Measurements from ENCODE around the gene OR4D11. TPM values are rescaled to one million over a fixed set of nuclear protein-coding genes. Genes with fewer than 3 reads are reported as not detected.
"Not testable (repeated sequence)": the region's sequence is repeated elsewhere in the genome, so short reads cannot be mapped to it uniquely, and the experiment has no call there.

OR4D11 gene
- total RNA-seq, 1 donor from 2014 or later: not detected

GRCh38 chr11:59520741-59521140 lies 17.4 kb downstream of the OR4D11 start:
- H3K4me3 ChIP-seq (ENCODE audit: low read depth, low read length): no peak overlapping the region
- TF ChIP-seq, protein P1, sequence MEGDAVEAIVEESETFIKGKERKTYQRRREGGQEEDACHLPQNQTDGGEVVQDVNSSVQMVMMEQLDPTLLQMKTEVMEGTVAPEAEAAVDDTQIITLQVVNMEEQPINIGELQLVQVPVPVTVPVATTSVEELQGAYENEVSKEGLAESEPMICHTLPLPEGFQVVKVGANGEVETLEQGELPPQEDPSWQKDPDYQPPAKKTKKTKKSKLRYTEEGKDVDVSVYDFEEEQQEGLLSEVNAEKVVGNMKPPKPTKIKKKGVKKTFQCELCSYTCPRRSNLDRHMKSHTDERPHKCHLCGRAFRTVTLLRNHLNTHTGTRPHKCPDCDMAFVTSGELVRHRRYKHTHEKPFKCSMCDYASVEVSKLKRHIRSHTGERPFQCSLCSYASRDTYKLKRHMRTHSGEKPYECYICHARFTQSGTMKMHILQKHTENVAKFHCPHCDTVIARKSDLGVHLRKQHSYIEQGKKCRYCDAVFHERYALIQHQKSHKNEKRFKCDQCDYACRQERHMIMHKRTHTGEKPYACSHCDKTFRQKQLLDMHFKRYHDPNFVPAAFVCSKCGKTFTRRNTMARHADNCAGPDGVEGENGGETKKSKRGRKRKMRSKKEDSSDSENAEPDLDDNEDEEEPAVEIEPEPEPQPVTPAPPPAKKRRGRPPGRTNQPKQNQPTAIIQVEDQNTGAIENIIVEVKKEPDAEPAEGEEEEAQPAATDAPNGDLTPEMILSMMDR (IDR thresholded peaks at IDR 0.05; ENCODE audit: insufficient read depth, low read length, poor library complexity, severe bottlenecking): no peak
- no peak for DNase-seq (ENCODE audit: low read depth)
- H3K36me3 ChIP-seq (ENCODE audit: control insufficient read depth, insufficient read depth, low read length): no peaks in the 10 kb centered on the region
- no peaks in the 10 kb centered on the region for H3K27me3 ChIP-seq (ENCODE audit: control insufficient read depth, insufficient read depth, low read length)

- no peak for DNase-seq (ENCODE audit: low read depth)
- Histone ChIP-seq H3K36me3 (ENCODE audit: control insufficient read depth, insufficient read depth, low read length) (no peaks in the 10 kb centered on the region), H3K27me3 (ENCODE audit: control insufficient read depth, insufficient read depth, low read length) (no peaks in the 10 kb centered on the region), H3K4me3 (ENCODE audit: low read depth, low read length) (no peak overlapping the region)
- TF ChIP-seq, protein P1 (IDR thresholded peaks at IDR 0.05; ENCODE audit: insufficient read depth, low read length, poor library complexity, severe bottlenecking): no peak
Observed at GRCh38 chr11:59523541-59523940, 20.2 kb downstream of the OR4D11 start.

- H3K27me3 ChIP-seq (ENCODE audit: control insufficient read depth, insufficient read depth, low read length): no peaks in the 10 kb centered on the region
- no peak for DNase-seq (ENCODE audit: low read depth)
- TF ChIP-seq, protein P1 (IDR thresholded peaks at IDR 0.05; ENCODE audit: insufficient read depth, low read length, poor library complexity, severe bottlenecking): no peak
- H3K36me3 ChIP-seq (ENCODE audit: control insufficient read depth, insufficient read depth, low read length): no peaks in the 10 kb centered on the region
- H3K4me3 ChIP-seq (ENCODE audit: low read depth, low read length): no peak overlapping the region
Observed at GRCh38 chr11:59528711-59529110, 25.3 kb downstream of the OR4D11 start.

DNA sequence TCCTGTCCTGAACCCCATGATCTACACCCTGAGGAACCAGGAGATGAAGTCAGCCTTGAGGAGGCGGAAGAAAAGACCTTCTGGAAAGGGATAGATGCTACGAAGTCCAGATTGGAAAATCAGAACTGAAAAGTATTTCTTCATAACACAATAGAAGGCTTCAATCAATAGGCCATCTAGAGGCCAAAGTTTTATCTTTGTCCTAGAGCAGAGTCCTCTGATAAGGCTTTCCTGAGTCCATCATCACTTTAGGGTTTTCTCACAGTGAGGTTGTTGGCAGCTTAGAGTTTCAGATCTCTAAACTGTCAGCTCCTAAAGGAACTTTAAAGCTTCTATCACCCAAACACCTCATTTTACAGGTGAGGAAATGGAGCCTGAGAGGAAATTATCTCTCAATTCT lies 29.2 kb downstream of the OR4D11 start:
- no peaks in the 10 kb centered on the region for H3K36me3 ChIP-seq (ENCODE audit: control insufficient read depth, insufficient read depth, low read length)
- H3K4me3 ChIP-seq (ENCODE audit: low read depth, low read length): no peak overlapping the region
- no peak for DNase-seq (ENCODE audit: low read depth)
- TF ChIP-seq, protein P1 (IDR thresholded peaks at IDR 0.05; ENCODE audit: insufficient read depth, low read length, poor library complexity, severe bottlenecking): no peak
- no peaks in the 10 kb centered on the region for H3K27me3 ChIP-seq (ENCODE audit: control insufficient read depth, insufficient read depth, low read length)

GRCh38 chr11:59534676-59535075 lies 31.3 kb downstream of the OR4D11 start:
- Histone ChIP-seq H3K4me3 (ENCODE audit: low read depth, low read length) (no peak overlapping the region), H3K36me3 (ENCODE audit: control insufficient read depth, insufficient read depth, low read length) (no peaks in the 10 kb centered on the region), H3K27me3 (ENCODE audit: control insufficient read depth, insufficient read depth, low read length) (no peaks in the 10 kb centered on the region)
- TF ChIP-seq, protein P1 (IDR thresholded peaks at IDR 0.05; ENCODE audit: insufficient read depth, low read length, poor library complexity, severe bottlenecking): no peak
- DNase-seq (ENCODE audit: low read depth): no peak

DNA sequence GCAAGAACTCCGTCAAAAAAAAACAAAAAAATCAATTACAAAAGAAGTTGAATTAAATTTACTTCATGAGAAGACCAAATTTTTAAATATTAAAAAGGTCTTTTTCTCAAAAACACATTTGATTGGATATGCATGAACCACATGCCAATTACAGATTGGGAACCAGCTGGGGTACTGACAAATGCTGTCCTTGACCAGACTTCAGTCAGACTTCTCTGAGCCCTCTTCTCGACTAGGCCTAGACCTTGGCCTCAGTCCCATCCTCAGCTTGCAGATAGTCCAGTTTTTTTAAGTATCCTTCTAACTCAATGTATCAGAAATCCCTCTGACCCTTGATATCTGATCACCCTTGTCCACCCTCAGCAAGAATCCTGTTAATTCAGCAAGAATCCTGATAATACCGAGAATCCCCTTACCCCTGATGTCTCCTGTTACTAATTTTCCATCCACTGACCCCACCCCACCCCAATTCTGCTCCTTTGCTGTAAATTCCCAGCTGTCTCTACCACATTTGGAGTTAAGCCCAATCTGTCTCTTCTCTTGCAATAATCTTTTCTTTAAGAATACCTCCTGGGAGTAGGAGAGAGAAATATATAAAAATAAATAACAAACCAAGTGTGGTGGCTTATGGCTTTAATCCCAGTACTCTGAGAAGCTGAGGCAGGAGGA lies 38.9 kb downstream of the OR4D11 start:
- no peaks in the 10 kb centered on the region for H3K36me3 ChIP-seq (ENCODE audit: control insufficient read depth, insufficient read depth, low read length)
- DNase-seq (ENCODE audit: low read depth): no peak
- no peak overlapping the region for H3K4me3 ChIP-seq (ENCODE audit: low read depth, low read length)
- H3K27me3 ChIP-seq (ENCODE audit: control insufficient read depth, insufficient read depth, low read length): no peaks in the 10 kb centered on the region
- TF ChIP-seq, protein P1 (IDR thresholded peaks at IDR 0.05; ENCODE audit: insufficient read depth, low read length, poor library complexity, severe bottlenecking): no peak

DNA sequence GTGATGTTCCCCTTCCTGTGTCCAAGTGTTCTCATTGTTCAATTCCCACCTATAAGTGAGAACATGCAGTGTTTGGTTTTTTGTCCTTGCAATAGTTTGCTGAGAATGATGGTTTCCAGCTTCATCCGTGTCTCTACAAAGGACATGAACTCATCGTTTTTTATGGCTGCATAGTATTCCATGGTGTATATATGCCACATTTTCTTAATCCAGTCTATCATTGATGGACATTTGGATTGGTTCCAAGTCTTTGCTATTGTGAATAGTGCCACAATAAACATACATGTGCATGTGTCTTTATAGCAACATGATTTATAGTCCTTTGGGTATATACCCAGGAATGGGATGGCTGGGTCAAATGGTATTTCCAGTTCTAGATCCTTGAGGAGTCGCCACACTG lies 40.3 kb downstream of the OR4D11 start:
- not testable (repeated sequence) for H3K36me3 ChIP-seq (ENCODE audit: control insufficient read depth, insufficient read depth, low read length); H3K4me3 ChIP-seq (ENCODE audit: low read depth, low read length); H3K27me3 ChIP-seq (ENCODE audit: control insufficient read depth, insufficient read depth, low read length); DNase-seq (ENCODE audit: low read depth)

All from kidney epithelial cell (primary cell).